NB4 (cell line): Measurements from ENCODE around the gene SRC.

ENCODE experiments used
- MYC ChIP-seq: IDR thresholded peaks from 2 replicates; pipeline ENCODE4 v1.6.1; 2011; ENCODE audit warnings: low read depth, low read length
- TF ChIP-seq, protein P1 (sequence below): IDR thresholded peaks from one replicate; pipeline ENCODE4 v1.5.1; 2012; ENCODE audit warnings: low read depth, low read length

DNA sequence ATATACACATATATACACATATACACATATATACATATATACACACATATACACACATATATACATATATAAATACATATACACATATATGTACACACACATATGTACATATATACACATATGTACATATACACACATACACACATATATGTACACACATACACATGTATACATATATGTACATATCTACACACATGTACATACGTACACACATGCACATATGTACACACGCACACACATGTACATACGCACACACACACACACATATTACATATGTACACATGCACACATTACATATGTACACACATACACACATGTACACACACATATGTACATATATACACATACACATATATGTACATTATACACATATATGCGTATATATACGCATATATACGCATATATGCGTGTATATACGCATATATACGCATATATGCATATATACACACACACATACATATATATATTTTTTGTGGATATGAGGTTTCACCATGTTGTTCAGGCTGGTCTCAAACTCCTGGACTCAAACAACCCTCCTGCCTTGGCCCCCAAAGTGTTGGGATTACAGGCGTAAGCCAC lies 27.2 kb downstream of the SRC start:
- TF ChIP-seq, protein P1, sequence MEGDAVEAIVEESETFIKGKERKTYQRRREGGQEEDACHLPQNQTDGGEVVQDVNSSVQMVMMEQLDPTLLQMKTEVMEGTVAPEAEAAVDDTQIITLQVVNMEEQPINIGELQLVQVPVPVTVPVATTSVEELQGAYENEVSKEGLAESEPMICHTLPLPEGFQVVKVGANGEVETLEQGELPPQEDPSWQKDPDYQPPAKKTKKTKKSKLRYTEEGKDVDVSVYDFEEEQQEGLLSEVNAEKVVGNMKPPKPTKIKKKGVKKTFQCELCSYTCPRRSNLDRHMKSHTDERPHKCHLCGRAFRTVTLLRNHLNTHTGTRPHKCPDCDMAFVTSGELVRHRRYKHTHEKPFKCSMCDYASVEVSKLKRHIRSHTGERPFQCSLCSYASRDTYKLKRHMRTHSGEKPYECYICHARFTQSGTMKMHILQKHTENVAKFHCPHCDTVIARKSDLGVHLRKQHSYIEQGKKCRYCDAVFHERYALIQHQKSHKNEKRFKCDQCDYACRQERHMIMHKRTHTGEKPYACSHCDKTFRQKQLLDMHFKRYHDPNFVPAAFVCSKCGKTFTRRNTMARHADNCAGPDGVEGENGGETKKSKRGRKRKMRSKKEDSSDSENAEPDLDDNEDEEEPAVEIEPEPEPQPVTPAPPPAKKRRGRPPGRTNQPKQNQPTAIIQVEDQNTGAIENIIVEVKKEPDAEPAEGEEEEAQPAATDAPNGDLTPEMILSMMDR, result no peak
- TF ChIP-seq MYC, result no peak
